GM12865 (cell line): ENCODE data around the gene QSOX2.

ENCODE experiments used
- DNase-seq: peaks from one replicate; pipeline ENCODE4 v3.0.0; 2010; ENCODE audit warnings: low read depth
- H3K4me3 ChIP-seq: 2 replicates; pipeline ENCODE4 v1.5.1; 2011; ENCODE audit warnings: mild to moderate bottlenecking, low read depth, low read length, control low read depth
- TF ChIP-seq, protein P1 (sequence below): IDR thresholded peaks from 2 replicates; pipeline ENCODE4 v1.5.1; 2011; ENCODE audit warnings: low read length, control low read depth, low read depth, inconsistent platforms; ENCODE audit not compliant: insufficient read depth; ENCODE audit errors: missing control alignments

QSOX2 gene

GRCh38 chr9:136243631-136244030 is 2.0 kb downstream of the QSOX2 start:
- DNase-seq, result peak; percentile 66
- H3K4me3 ChIP-seq, result peak overlapping the region; percentile 64
- TF ChIP-seq, protein P1, sequence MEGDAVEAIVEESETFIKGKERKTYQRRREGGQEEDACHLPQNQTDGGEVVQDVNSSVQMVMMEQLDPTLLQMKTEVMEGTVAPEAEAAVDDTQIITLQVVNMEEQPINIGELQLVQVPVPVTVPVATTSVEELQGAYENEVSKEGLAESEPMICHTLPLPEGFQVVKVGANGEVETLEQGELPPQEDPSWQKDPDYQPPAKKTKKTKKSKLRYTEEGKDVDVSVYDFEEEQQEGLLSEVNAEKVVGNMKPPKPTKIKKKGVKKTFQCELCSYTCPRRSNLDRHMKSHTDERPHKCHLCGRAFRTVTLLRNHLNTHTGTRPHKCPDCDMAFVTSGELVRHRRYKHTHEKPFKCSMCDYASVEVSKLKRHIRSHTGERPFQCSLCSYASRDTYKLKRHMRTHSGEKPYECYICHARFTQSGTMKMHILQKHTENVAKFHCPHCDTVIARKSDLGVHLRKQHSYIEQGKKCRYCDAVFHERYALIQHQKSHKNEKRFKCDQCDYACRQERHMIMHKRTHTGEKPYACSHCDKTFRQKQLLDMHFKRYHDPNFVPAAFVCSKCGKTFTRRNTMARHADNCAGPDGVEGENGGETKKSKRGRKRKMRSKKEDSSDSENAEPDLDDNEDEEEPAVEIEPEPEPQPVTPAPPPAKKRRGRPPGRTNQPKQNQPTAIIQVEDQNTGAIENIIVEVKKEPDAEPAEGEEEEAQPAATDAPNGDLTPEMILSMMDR, result no peak

DNA sequence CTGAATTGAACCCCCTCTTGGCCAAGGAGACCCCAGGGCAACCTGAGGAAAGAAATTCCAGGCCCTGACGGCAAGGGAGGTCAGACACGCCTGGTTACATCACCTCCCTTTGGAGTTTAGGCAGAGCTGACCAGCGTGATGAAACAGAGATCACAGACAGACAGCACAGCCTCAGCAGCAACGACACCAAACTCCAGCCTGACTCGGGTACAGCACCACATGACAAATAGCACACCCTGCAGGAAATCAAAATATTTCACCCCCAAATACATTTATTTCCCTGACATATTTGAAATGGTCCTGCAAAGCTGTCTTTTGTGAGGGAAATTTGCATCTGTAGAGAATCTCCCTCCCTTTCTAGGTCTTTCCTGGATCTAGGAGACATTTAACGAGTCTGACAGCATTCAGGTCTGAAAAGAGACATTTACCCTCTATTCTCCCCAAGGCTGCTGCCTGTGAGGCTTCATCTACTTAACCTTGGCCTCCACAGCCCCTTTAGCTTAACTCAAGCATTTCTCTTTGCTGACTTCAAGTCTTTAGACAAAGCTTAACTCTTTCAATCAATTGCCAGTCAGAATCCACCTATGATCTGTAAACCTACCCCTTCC is 2.6 kb downstream of the QSOX2 start:
- DNase-seq, result peak; percentile 47
- H3K4me3 ChIP-seq, result 0 out of 2 replicates have a peak overlapping the region, but pooled peaks have one; percentile 64
- TF ChIP-seq, protein P1, result peak; percentile 11

DNA sequence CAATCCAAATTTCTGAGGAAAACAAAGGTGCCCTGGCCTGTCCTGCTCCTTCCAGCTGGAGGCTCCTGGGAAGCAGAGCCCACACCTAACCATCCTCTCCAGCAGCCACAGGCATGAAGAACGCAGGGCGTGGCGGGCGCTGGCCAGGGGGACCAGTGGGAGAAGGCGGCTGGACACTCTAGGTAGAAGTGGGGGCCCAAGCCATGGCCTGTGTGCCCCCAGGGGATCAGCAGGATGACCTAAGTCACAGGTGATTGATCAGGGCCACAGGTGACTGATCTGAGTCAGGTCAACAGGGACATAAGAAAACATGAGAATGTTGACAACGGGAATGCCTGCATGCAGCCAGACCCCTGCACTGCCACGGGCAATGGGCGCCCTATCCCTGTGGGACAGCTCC is 3.4 kb downstream of the QSOX2 start:
- H3K4me3 ChIP-seq, result no peak overlapping the region
- TF ChIP-seq, protein P1, result no peak
- DNase-seq, result no peak

DNA sequence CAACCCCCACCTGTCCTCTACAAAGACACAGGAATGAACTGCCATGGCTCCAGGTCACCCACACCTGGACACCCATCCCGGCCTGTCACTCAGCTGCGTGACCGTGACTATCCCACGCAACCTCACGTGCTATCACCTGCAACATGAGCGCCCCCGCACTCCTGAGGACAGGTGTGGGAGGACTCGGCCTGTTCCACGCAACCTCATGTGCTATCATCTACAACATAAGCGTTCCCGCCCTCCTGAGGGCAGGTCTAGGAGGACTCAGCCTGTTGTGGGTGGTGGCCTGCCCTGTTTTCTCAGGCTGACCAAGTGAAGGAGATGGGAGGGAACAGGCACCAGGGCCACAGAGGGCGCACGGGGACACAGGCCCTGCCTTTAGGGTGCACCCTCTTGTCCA is 4.1 kb downstream of the QSOX2 start:
- TF ChIP-seq, protein P1, result no peak
- DNase-seq, result no peak

DNA sequence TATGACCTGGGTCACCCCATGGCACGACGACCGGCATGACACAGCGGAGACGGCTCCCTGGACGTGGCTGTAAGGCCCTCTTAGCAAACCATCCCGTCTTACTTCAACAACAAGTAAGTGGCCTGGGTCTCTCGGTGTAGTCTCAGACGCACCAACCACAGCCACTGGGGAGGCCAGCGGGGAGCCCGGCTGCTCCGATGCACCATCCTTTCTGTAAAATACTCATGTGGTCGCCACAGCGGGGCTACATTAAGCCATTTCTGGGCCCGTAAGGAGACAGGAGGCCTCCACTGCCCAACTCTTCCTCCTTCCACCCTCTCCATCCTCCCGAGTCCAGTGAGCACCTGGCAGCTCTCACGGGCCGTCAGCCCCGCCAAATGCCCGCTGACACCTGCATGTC is 4.7 kb downstream of the QSOX2 start:
- no peak for DNase-seq
- TF ChIP-seq, protein P1, result no peak
- H3K4me3 ChIP-seq, result no peak overlapping the region

More for the DNA sequence above, 4.1 kb downstream of the QSOX2 start:
- no peak overlapping the region for H3K4me3 ChIP-seq

DNA sequence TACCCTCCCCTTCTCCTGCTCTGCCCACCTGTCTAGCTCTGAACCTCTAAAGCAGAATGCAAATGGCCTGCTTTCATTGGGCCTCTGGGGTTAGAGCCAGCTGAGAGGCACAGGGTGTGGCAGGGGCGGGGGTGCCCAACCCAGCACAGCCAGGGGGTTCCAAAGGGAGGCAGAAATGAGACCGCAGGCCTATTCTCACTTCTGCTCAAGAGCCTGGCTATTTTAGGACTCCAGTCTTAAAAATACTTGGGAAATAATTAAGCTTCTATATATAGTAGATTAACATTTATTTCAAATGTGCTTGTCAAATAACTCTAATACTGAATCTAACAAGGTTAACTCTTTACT is 5.7 kb downstream of the QSOX2 start:
- DNase-seq, result peak; percentile 54
- TF ChIP-seq, protein P1, result no peak
- H3K4me3 ChIP-seq, result no peak overlapping the region
